HepG2 (cell line): ENCODE measurements around the gene PPOX. TPM values are rescaled to one million over a fixed set of nuclear protein-coding genes. Genes with fewer than 3 reads are reported as not detected.
A peak's percentile ranks its signal among the peaks of the same experiment; 100 is the strongest.

Experiments used
- AHDC1 ChIP-seq: sonication (generic); formaldehyde crosslinking; IDR thresholded peaks from 2 replicates; pipeline ENCODE4 v1.5.1; 2020; ENCODE audit warnings: mild to moderate bottlenecking, missing genetic modification reagents, borderline replicate concordance
- CSRNP1 ChIP-seq: sonication (generic); formaldehyde crosslinking; IDR thresholded peaks from 2 replicates; pipeline ENCODE4 v1.8.1; 2023; ENCODE audit warnings: mild to moderate bottlenecking, missing genetic modification reagents
- CTCF ChIP-seq: sonication (generic); formaldehyde crosslinking; IDR thresholded peaks from 2 replicates; pipeline ENCODE4 v1.5.0; 2020; ENCODE audit warnings: mild to moderate bottlenecking, missing genetic modification reagents, moderate library complexity
- GMEB2 ChIP-seq: IDR thresholded peaks from 2 replicates; pipeline ENCODE4 v1.6.1; 2016; ENCODE audit warnings: missing biosample characterization, missing genetic modification reagents, low read depth
- MATR3 ChIP-seq: sonication (generic); formaldehyde crosslinking; IDR thresholded peaks from 2 replicates; pipeline ENCODE4 v1.4.0; 2020; ENCODE audit warnings: missing genetic modification reagents
- NFYC ChIP-seq: IDR thresholded peaks from 2 replicates; pipeline ENCODE4 v1.6.1; 2016; ENCODE audit warnings: missing genetic modification reagents, missing compliant biosample characterization
- RBM39 ChIP-seq: fragments of 200-400 bp; formaldehyde crosslinking; IDR thresholded peaks from one replicate; pipeline ENCODE4 v1.6.1; 2018; ENCODE audit warnings: antibody characterized with exemption, mild to moderate bottlenecking, low read depth, low read length; ENCODE audit not compliant: poor library complexity, severe bottlenecking
- SP4 ChIP-seq: sonication (generic); formaldehyde crosslinking; IDR thresholded peaks from 2 replicates; pipeline ENCODE4 v1.8.1; 2023; ENCODE audit warnings: mild to moderate bottlenecking, missing genetic modification reagents
- SP5 ChIP-seq: IDR thresholded peaks from 2 replicates; pipeline ENCODE4 v1.6.1; 2016; ENCODE audit warnings: low read depth, borderline replicate concordance
- STAT5B ChIP-seq: sonication (generic); formaldehyde crosslinking; IDR thresholded peaks from 2 replicates; pipeline ENCODE4 v1.4.0; 2020; ENCODE audit warnings: missing genetic modification reagents
- ZFYVE20 ChIP-seq: sonication (generic); formaldehyde crosslinking; IDR thresholded peaks from 2 replicates; pipeline ENCODE4 v1.8.0; 2023; ENCODE audit warnings: low read depth, mild to moderate bottlenecking, moderate library complexity, missing genetic modification reagents, borderline replicate concordance
- ZNF564 ChIP-seq: sonication (generic); formaldehyde crosslinking; IDR thresholded peaks from 2 replicates; pipeline ENCODE4 v1.8.1; 2023; ENCODE audit warnings: mild to moderate bottlenecking, missing genetic modification reagents
- ZNF570 ChIP-seq: sonication (generic); formaldehyde crosslinking; IDR thresholded peaks from 2 replicates; pipeline ENCODE4 v1.4.0; 2020; ENCODE audit warnings: mild to moderate bottlenecking, missing genetic modification reagents, borderline replicate concordance
- ZNF75D ChIP-seq: sonication (generic); formaldehyde crosslinking; IDR thresholded peaks from 2 replicates; pipeline ENCODE4 v1.8.1; 2023; ENCODE audit warnings: missing genetic modification reagents, mild to moderate bottlenecking, borderline replicate concordance
- ZNF770 ChIP-seq: sonication (generic); formaldehyde crosslinking; IDR thresholded peaks from 2 replicates; pipeline ENCODE4 v1.5.0; 2020; ENCODE audit warnings: mild to moderate bottlenecking, missing genetic modification reagents
- polyA plus RNA-seq, 8 experiments: library from polyadenylated mRNA; depleted of rRNA in 3 of 8; stranded (reverse) in 7 of 8; unstranded in 1 of 8; fragments of >200 nt; fragmentation: Illumina TruSeq in 4 of 8; extraction: Trizol in 4 of 8; gene quantifications; 2 replicates each; pipeline versions ENCODE4 v1.2.1 to v1.2.3, GENCODE V29; 2011 to 2016; ENCODE audit warnings: low read depth in 4 of 8, missing spikeins in 1 of 8, mixed read lengths in 1 of 8; ENCODE audit not compliant: insufficient read depth in 1 of 8
- total RNA-seq, 5 experiments: library from RNA; depleted of rRNA; stranded (reverse); fragments of >200 nt; fragmentation: Illumina TruSeq; extraction: Trizol; gene quantifications; 2 replicates each; pipeline ENCODE4 v1.2.3, GENCODE V29; 2016; ENCODE audit warnings: low read depth in 1 of 5

PPOX gene
- total and polyA plus RNA-seq, 2 of the 13 experiments (the other 11 are each of a cell fraction or from before 2014, with no cell fraction given), result 15.5 to 27.7 TPM

- TF ChIP-seq RBM39 (peak; percentile 55), CSRNP1 (0 out of 2 replicates have a peak, but pooled peaks have one; percentile 43), CTCF (CRISPR knock-in tag) (peak; percentile 43; the same call in 1 of the 2 replicates), ZNF570 (CRISPR knock-in tag) (no peak), GMEB2 (CRISPR knock-in tag) (no peak), ZNF770 (CRISPR knock-in tag) (no peak), ZFYVE20 (CRISPR knock-in tag) (no peak), AHDC1 (CRISPR knock-in tag) (no peak), SP5 (peak; percentile 3; the same call in 1 of the 2 replicates), STAT5B (CRISPR knock-in tag) (no peak), NFYC (CRISPR knock-in tag) (no peak), MATR3 (CRISPR knock-in tag) (no peak), SP4 (CRISPR knock-in tag) (0 out of 2 replicates have a peak, but pooled peaks have one; percentile 14), ZNF564 (no peak; the same call in 1 of the 2 replicates), ZNF75D (CRISPR knock-in tag) (no peak)
Observed at GRCh38 chr1:161132410-161133219, 33.6 kb upstream of the PPOX start, which contains the start of gene DEDD (continued).
